HCT116 (cell line): ENCODE results near the gene CCDC38. TPM values are rescaled to one million over a fixed set of nuclear protein-coding genes. Genes with fewer than 3 reads are reported as not detected.

Experiments used
- ATAC-seq: fragments of 200-7000 bp; cut with Tn5 transposase; 2 replicates; pipeline ENCODE4 v1.9.1; 2020; ENCODE audit warnings: mild to moderate bottlenecking, moderate library complexity
- BruUV-seq: library from RNA; stranded (reverse); fragments of 400-500 nt; replicated peaks from 2 replicates; lab custom pipeline; 2021; lab: Mats Ljungman, UMichigan
- CTCF ChIA-PET: fragments of 300-600 bp; sonication (Branson Sonifier 250); formaldehyde crosslinking; loops from one replicate; lab custom pipeline; 2021; ENCODE audit warnings: antibody characterized with exemption; lab: Charles Lee
- POLR2A ChIA-PET: fragments of 300-600, 350-600 bp; sonication (Branson Sonifier 250); formaldehyde crosslinking; loops from one replicate; lab custom pipeline; 2021; ENCODE audit warnings: antibody characterized with exemption; lab: Charles Lee
- RAD21 ChIA-PET, 2 experiments: fragments of 300-600 bp; sonication (Branson Sonifier 250); formaldehyde crosslinking; loops; one replicate each; lab custom pipeline; 2023; ENCODE audit warnings: low total read pairs in 2 of 2; ENCODE audit not compliant: uncharacterized antibody in 2 of 2, unreplicated experiment in 2 of 2, low non-redundant PET in 1 of 2; lab: Charles Lee
- DNase-seq: peaks from one replicate; pipeline ENCODE4 v3.0.0-alpha.2; 2010; ENCODE audit warnings: low read depth, low spot score
- H2AFZ ChIP-seq: fragments of 200-600 bp; shearing (Covaris generic), sonication (generic); 2 replicates; pipeline ENCODE4 v1.6.1; 2017; ENCODE audit warnings: low read depth, mixed run types, mixed read lengths, antibody characterized with exemption, low read length; ENCODE audit not compliant: poor library complexity, severe bottlenecking
- H3K27ac ChIP-seq: 2 replicates; pipeline ENCODE4 v1.5.1; 2012; ENCODE audit warnings: low read depth, low read length
- H3K27me3 ChIP-seq: fragments of 200-600 bp; sonication (generic); 2 replicates; pipeline ENCODE4 v1.6.1; 2016; ENCODE audit warnings: mixed run types, low read length, mixed read lengths; ENCODE audit not compliant: insufficient read depth
- H3K36me3 ChIP-seq, 2 experiments: fragments of 200-500 bp in 1 of 2; fragments of 200-600 bp in 1 of 2; sonication (Bioruptor generic) in 1 of 2; sonication (generic) in 1 of 2; 2 replicates each; pipeline versions ENCODE4 v1.5.1 to v1.6.1; 2014 to 2016; ENCODE audit warnings: low read length in 2 of 2, inconsistent platforms in 1 of 2, mixed read lengths in 1 of 2, mixed run types in 1 of 2; ENCODE audit not compliant: insufficient read depth in 2 of 2, control insufficient read depth in 1 of 2
- H3K4me1 ChIP-seq, 2 experiments: fragments of 200-600 bp in 1 of 2; sonication (generic) in 1 of 2; 2 replicates each; pipeline versions ENCODE4 v1.5.1 to v1.6.1; 2012 to 2017; ENCODE audit warnings: low read length in 2 of 2, inconsistent platforms in 1 of 2, mild to moderate bottlenecking in 1 of 2, mixed read lengths in 1 of 2, mixed run types in 1 of 2, moderate library complexity in 1 of 2; ENCODE audit not compliant: insufficient read depth in 2 of 2, control insufficient read depth in 1 of 2
- H3K4me2 ChIP-seq: fragments of 200-600 bp; sonication (generic); 2 replicates; pipeline ENCODE4 v1.6.1; 2017; ENCODE audit warnings: mixed run types, low read length, mixed read lengths
- H3K4me3 ChIP-seq, 2 experiments: fragments of 200-600 bp in 1 of 2; sonication (generic) in 1 of 2; replicated peaks in 1 of 2; 2 replicates each; pipeline ENCODE4 v1.5.1; 2011 to 2016; ENCODE audit warnings: low read length in 2 of 2, control low read depth in 1 of 2, low read depth in 1 of 2, mild to moderate bottlenecking in 1 of 2, mixed read lengths in 1 of 2, mixed run types in 1 of 2
- H3K79me2 ChIP-seq: fragments of 200-600 bp; sonication (generic); 2 replicates; pipeline ENCODE4 v1.6.1; 2017; ENCODE audit warnings: mild to moderate bottlenecking, mixed run types, low read length, moderate library complexity, mixed read lengths; ENCODE audit not compliant: insufficient read depth
- H3K9ac ChIP-seq: fragments of 200-600 bp; sonication (generic); 2 replicates; pipeline ENCODE4 v1.6.1; 2016; ENCODE audit warnings: low read length, mixed read lengths
- H3K9me2 ChIP-seq: fragments of 200-600 bp; sonication (generic), shearing (Covaris generic); 2 replicates; pipeline ENCODE4 v1.6.1; 2017; ENCODE audit warnings: mixed run types, mild to moderate bottlenecking, moderate library complexity; ENCODE audit not compliant: insufficient read depth
- H3K9me3 ChIP-seq, 2 experiments: fragments of 200-500 bp in 1 of 2; fragments of 200-600 bp in 1 of 2; sonication (Bioruptor generic) in 1 of 2; sonication (generic) in 1 of 2; 2 replicates each; pipeline ENCODE4 v1.6.1; 2014 to 2017; ENCODE audit warnings: low read length in 2 of 2, mixed read lengths in 2 of 2, inconsistent platforms in 1 of 2, low read depth in 1 of 2, mild to moderate bottlenecking in 1 of 2, mixed run types in 1 of 2, moderate library complexity in 1 of 2; ENCODE audit not compliant: control insufficient read depth in 1 of 2, insufficient read depth in 1 of 2
- H4K20me1 ChIP-seq: fragments of 200-600 bp; sonication (generic), shearing (Covaris generic); 2 replicates; pipeline ENCODE4 v1.6.1; 2017; ENCODE audit warnings: mixed run types, mild to moderate bottlenecking, moderate library complexity; ENCODE audit not compliant: insufficient read depth
- CBX3 ChIP-seq: IDR thresholded peaks from 2 replicates; pipeline ENCODE4 v1.6.1; 2012; ENCODE audit warnings: low read depth
- JUND ChIP-seq: IDR thresholded peaks from 2 replicates; pipeline ENCODE4 v1.6.1; 2012
- POLR2AphosphoS5 ChIP-seq: IDR thresholded peaks from 2 replicates; pipeline ENCODE4 v1.6.1; 2011; ENCODE audit warnings: mild to moderate bottlenecking, low read depth, low read length, moderate library complexity
- YY1 ChIP-seq: IDR thresholded peaks from 2 replicates; pipeline ENCODE4 v1.6.1; 2011; ENCODE audit warnings: low read length, low read depth, moderate library complexity, mild to moderate bottlenecking; ENCODE audit not compliant: insufficient replicate concordance; ENCODE audit errors: extremely low read depth
- ZNF274 ChIP-seq: fragments of 200-500 bp; sonication (Bioruptor generic); IDR thresholded peaks from 2 replicates; pipeline ENCODE4 v1.6.1; 2014; ENCODE audit warnings: mild to moderate bottlenecking, low read depth, low read length, inconsistent platforms
- intact Hi-C: fragments of 100-400 bp; cut with micrococcal nuclease; formaldehyde crosslinking; loops from 2 replicates; pipeline ENCODE4 v1.10.0; 2022
- total RNA-seq: library from RNA; stranded (reverse); gene quantifications from one replicate; pipeline ENCODE4 v1.2.1, GENCODE V29; 2021; ENCODE audit not compliant: unreplicated experiment

CCDC38 gene
- total RNA-seq, 1 experiment from 2014 or later = 0.27 TPM

GRCh38 chr12:95977764-95978305, 35.4 kb upstream of the CCDC38 start:
- CTCF ChIA-PET = interaction anchor here (1.5 kb wide), 1 partner anchor 21 kb away, joined by 3 read pairs; no protein-coding TSS in a partner anchor
- Histone ChIP-seq H3K9ac (no peak overlapping the region), H3K9me3 (no peaks in the 10 kb centered on the region), H3K4me2 (no peak overlapping the region), H3K4me3 (no peak overlapping the region), H3K79me2 (no peaks in the 10 kb centered on the region), H2AFZ (no peak overlapping the region), H3K4me1 (peaks cover 0 to 7% of the 10 kb centered on the region in 2 experiments; a peak in 1 of 4 replicates), H3K27ac (no peak overlapping the region), H4K20me1 (no peaks in the 10 kb centered on the region), H3K9me2 (no peaks in the 10 kb centered on the region), H3K36me3 (no peaks in the 10 kb centered on the region), H3K27me3 (no peaks in the 10 kb centered on the region)
- ATAC-seq (no peak), DNase-seq (no peak)
- TF ChIP-seq JUND = no peak
- TF ChIP-seq YY1 = no peak
- intact Hi-C loops = no loop called here
- no TSS peak for BruUV-seq
- RAD21 ChIA-PET = no interaction called here
- POLR2A ChIA-PET = no interaction called here

GRCh38 chr12:95976416-95976832, 34.0 kb upstream of the CCDC38 start:
- TF ChIP-seq ZNF274 (no peak), POLR2AphosphoS5 (no peak), CBX3 (no peak)
- Histone ChIP-seq H3K9me2 (no peaks in the 10 kb centered on the region), H3K4me1 (peaks cover 0 to 7% of the 10 kb centered on the region in 2 experiments; a peak in 1 of 4 replicates), H3K36me3 (no peaks in the 10 kb centered on the region), H3K9ac (no peak overlapping the region), H3K4me3 (no peak overlapping the region), H4K20me1 (no peaks in the 10 kb centered on the region), H3K4me2 (no peak overlapping the region), H3K27me3 (no peaks in the 10 kb centered on the region), H2AFZ (no peak overlapping the region), H3K27ac (no peak overlapping the region), H3K9me3 (no peaks in the 10 kb centered on the region), H3K79me2 (no peaks in the 10 kb centered on the region)
- ATAC-seq = no peak
- POLR2A ChIA-PET = no interaction called here
- intact Hi-C loops = no loop called here
- BruUV-seq = no TSS peak
- CTCF ChIA-PET = interaction anchor here (1.5 kb wide), 1 partner anchor 22 kb away, joined by 3 read pairs; no protein-coding TSS in a partner anchor
- RAD21 ChIA-PET = interaction anchor here in 1 of 2 experiments (0.6 kb wide), 1 partner anchor 23 kb away, joined by 4 read pairs; no protein-coding TSS in a partner anchor
- no peak for DNase-seq
